ENCODE measurements around the gene FSTL3. TPM values are rescaled to one million over a fixed set of nuclear protein-coding genes. Genes with fewer than 3 reads are reported as not detected.

The FSTL3 gene
- total RNA-seq, 1 experiment from 2014 or later = 32.5 TPM

DNA sequence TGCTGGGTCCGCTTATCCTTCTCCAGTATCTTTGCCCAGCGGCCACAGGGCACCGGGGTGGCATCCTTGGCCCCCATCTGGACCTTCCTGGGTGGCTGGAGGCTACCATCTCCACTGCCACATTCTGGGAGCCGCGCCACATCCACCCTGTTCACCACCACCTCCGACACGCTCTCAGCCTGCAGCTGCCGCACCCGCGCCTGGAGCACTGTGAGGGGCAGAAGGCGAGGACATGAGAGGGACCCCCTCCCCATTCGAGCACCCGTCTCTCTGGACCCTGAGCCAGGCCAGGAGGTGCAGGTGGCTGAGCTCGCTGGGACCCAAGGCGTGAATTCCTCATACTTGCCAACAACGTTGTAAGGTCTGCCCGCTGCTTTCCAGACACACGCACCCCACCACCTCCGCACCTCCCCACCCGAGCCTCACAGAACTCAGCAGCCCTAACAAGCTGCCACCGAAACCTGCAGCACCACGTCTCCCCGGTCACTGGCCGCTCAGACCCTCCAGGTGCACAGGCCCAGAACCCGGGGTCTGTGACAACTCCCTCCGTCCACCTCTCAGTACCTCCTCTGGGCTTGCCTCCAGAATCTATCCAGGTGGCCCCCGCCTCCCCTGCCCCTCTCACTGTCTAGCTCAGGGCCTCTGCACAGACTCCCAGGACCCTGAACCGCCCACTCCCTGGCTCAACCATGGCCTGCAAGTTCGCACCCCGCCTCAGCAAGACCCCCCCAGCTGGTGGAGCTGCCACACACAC is 46.1 kb upstream of the FSTL3 start:
- no peak for ATAC-seq
- CTCF ChIA-PET = no interaction called here
- Histone ChIP-seq H3K36me3 (ENCODE audit: control insufficient read depth, insufficient read depth, low read length) (peaks cover 6% of the 10 kb centered on the region; the same call in 1 of the 2 replicates), H3K27me3 (ENCODE audit: control insufficient read depth, insufficient read depth, low read length) (no peaks in the 10 kb centered on the region), H3K9me3 (ENCODE audit: control insufficient read depth, insufficient read depth, low read depth, low read length) (no peaks in the 10 kb centered on the region), H3K4me1 (ENCODE audit: control insufficient read depth, insufficient read depth, low read length) (no peaks in the 10 kb centered on the region), H3K4me3 (ENCODE audit: low read depth in 2 of 2, low read length in 2 of 2) (no peak overlapping the region), H3K27ac (ENCODE audit: low read length) (no peak overlapping the region)
- no TSS peak for BruUV-seq (replicated peaks)
- in situ Hi-C loops (cut with HindIII; ENCODE audit: low pct_unique_long_range_greater_than_20kb, low sequenced_read_pairs) = no loop called here
- TF ChIP-seq POLR2AphosphoS5 (IDR thresholded peaks at IDR 0.05; ENCODE audit: low read depth, low read length) (no peak), SIN3A (IDR thresholded peaks at IDR 0.05; ENCODE audit: borderline replicate concordance, insufficient read depth, low read depth, low read length) (no peak), TCF7L2 (IDR thresholded peaks at IDR 0.05; ENCODE audit: low read depth, low read length) (no peak)
- TF ChIP-seq, protein P1, sequence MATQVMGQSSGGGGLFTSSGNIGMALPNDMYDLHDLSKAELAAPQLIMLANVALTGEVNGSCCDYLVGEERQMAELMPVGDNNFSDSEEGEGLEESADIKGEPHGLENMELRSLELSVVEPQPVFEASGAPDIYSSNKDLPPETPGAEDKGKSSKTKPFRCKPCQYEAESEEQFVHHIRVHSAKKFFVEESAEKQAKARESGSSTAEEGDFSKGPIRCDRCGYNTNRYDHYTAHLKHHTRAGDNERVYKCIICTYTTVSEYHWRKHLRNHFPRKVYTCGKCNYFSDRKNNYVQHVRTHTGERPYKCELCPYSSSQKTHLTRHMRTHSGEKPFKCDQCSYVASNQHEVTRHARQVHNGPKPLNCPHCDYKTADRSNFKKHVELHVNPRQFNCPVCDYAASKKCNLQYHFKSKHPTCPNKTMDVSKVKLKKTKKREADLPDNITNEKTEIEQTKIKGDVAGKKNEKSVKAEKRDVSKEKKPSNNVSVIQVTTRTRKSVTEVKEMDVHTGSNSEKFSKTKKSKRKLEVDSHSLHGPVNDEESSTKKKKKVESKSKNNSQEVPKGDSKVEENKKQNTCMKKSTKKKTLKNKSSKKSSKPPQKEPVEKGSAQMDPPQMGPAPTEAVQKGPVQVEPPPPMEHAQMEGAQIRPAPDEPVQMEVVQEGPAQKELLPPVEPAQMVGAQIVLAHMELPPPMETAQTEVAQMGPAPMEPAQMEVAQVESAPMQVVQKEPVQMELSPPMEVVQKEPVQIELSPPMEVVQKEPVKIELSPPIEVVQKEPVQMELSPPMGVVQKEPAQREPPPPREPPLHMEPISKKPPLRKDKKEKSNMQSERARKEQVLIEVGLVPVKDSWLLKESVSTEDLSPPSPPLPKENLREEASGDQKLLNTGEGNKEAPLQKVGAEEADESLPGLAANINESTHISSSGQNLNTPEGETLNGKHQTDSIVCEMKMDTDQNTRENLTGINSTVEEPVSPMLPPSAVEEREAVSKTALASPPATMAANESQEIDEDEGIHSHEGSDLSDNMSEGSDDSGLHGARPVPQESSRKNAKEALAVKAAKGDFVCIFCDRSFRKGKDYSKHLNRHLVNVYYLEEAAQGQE (IDR thresholded peaks at IDR 0.05; ENCODE audit: insufficient read depth in 1 of 2, low read depth in 2 of 2, low read length in 1 of 2) = no peak
- TF ChIP-seq, protein P2, sequence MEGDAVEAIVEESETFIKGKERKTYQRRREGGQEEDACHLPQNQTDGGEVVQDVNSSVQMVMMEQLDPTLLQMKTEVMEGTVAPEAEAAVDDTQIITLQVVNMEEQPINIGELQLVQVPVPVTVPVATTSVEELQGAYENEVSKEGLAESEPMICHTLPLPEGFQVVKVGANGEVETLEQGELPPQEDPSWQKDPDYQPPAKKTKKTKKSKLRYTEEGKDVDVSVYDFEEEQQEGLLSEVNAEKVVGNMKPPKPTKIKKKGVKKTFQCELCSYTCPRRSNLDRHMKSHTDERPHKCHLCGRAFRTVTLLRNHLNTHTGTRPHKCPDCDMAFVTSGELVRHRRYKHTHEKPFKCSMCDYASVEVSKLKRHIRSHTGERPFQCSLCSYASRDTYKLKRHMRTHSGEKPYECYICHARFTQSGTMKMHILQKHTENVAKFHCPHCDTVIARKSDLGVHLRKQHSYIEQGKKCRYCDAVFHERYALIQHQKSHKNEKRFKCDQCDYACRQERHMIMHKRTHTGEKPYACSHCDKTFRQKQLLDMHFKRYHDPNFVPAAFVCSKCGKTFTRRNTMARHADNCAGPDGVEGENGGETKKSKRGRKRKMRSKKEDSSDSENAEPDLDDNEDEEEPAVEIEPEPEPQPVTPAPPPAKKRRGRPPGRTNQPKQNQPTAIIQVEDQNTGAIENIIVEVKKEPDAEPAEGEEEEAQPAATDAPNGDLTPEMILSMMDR (IDR thresholded peaks at IDR 0.05) = no peak
- intact Hi-C loops (cut with micrococcal nuclease; ENCODE audit: unreplicated experiment) = no loop called here
- DNase-seq (ENCODE audit: low read depth, low spot score) = no peak
- POLR2A ChIA-PET = no interaction called here

DNA sequence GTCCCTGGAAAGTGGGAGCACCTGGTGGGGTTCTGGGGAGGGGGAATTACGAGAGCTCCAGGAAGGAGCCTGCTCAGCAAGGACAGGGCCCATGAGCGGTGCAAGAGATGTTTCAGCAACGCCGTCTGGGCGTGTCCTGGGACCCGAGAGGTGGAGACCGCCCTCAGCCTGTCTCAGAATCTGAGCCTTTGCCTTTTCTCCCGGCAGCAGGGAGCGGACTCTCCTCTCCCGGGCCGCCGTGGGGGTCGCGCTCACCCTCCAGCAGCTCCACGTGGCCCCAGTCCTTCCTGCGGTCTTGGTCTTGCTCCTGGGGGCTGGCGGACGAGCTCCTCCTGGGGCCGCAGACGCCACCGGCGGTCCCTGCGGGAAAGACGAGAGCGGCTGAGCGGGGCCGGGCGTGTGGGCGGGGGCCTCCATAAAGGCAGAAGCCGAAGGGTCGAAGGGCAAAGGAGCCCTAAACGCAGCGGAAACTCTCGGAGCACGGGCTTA is 43.6 kb upstream of the FSTL3 start:
- Histone ChIP-seq H3K27ac (ENCODE audit: low read length) (peak overlapping the region; percentile 84), H3K4me1 (ENCODE audit: control insufficient read depth, insufficient read depth, low read length) (no peaks in the 10 kb centered on the region), H3K27me3 (ENCODE audit: control insufficient read depth, insufficient read depth, low read length) (no peaks in the 10 kb centered on the region), H3K36me3 (ENCODE audit: control insufficient read depth, insufficient read depth, low read length) (peaks cover 6% of the 10 kb centered on the region; the same call in 1 of the 2 replicates), H3K9me3 (ENCODE audit: control insufficient read depth, insufficient read depth, low read depth, low read length) (no peaks in the 10 kb centered on the region), H3K4me3 (ENCODE audit: low read depth in 2 of 2, low read length in 2 of 2) (peak overlapping the region; percentile 63 to 85)
- ChIA-PET POLR2A (no interaction called here), CTCF (interaction anchor here (0.6 kb wide), 1 partner anchor 46 kb away, joined by 3 read pairs; no protein-coding TSS in a partner anchor)
- no peak for DNase-seq (ENCODE audit: low read depth, low spot score)
- in situ Hi-C loops (cut with HindIII; ENCODE audit: low pct_unique_long_range_greater_than_20kb, low sequenced_read_pairs) (no loop called here), intact Hi-C loops (cut with micrococcal nuclease; ENCODE audit: unreplicated experiment) (no loop called here)
- ATAC-seq = peak; percentile 78
- TSS peak; percentile 30 for BruUV-seq (replicated peaks)
- TF ChIP-seq POLR2AphosphoS5 (IDR thresholded peaks at IDR 0.05; ENCODE audit: low read depth, low read length) = no peak
- TF ChIP-seq, protein P2 (IDR thresholded peaks at IDR 0.05) = no peak
- no peak for TF ChIP-seq SIN3A (IDR thresholded peaks at IDR 0.05; ENCODE audit: borderline replicate concordance, insufficient read depth, low read depth, low read length)
- no peak for TF ChIP-seq TCF7L2 (IDR thresholded peaks at IDR 0.05; ENCODE audit: low read depth, low read length)
- TF ChIP-seq, protein P1 (IDR thresholded peaks at IDR 0.05; ENCODE audit: insufficient read depth in 1 of 2, low read depth in 2 of 2, low read length in 1 of 2) = no peak

All from Panc1 (cell line).